Upper lobe of left lung (tissue), 6 donors: ENCODE data around the gene GRIK1. TPM values are rescaled to one million over a fixed set of nuclear protein-coding genes. Genes with fewer than 3 reads are reported as not detected.

ENCODE experiments used
- ATAC-seq, 2 donors: fragments of 200-7000 bp; cut with Tn5 transposase; one replicate each; pipeline ENCODE4 v1.9.1; 2022; ENCODE audit warnings: mild to moderate bottlenecking in 2 of 2, moderate library complexity in 2 of 2; ENCODE audit not compliant: low FRiP score in 2 of 2
- DNase-seq, 2 donors: peaks; one replicate each; pipeline ENCODE4 v3.0.0-alpha.2; 2019 to 2020
- H3K27ac ChIP-seq, 4 donors: fragments of 200-600 bp; sonication (generic); one replicate each; pipeline ENCODE4 v1.5.1; 2016 to 2019
- H3K27me3 ChIP-seq, 4 donors: fragments of 200-600 bp; sonication (generic); one replicate each; pipeline ENCODE4 v1.5.1; 2017 to 2019
- H3K36me3 ChIP-seq, 4 donors: fragments of 200-600 bp; sonication (generic); one replicate each; pipeline ENCODE4 v1.5.1; 2016 to 2019
- H3K4me1 ChIP-seq, 4 donors: fragments of 200-600 bp; sonication (generic); one replicate each; pipeline ENCODE4 v1.5.1; 2018 to 2019
- H3K4me3 ChIP-seq, 4 donors: fragments of 200-600 bp; sonication (generic); one replicate each; pipeline ENCODE4 v1.5.1; 2017 to 2019; ENCODE audit warnings: mild to moderate bottlenecking in 2 of 4, moderate library complexity in 1 of 4
- H3K9me3 ChIP-seq, 4 donors: fragments of 200-600 bp; sonication (generic); one replicate each; pipeline ENCODE4 v1.5.1; 2018 to 2019
- EP300 ChIP-seq, 4 donors: sonication (generic); formaldehyde crosslinking; IDR thresholded peaks; one replicate each; pipeline ENCODE4 v1.5.1; 2017; ENCODE audit warnings: antibody characterized with exemption in 4 of 4, control low read depth in 2 of 4
- POLR2A ChIP-seq, 4 donors: fragments of 450-650 bp; IDR thresholded peaks; one replicate each; pipeline ENCODE4 v1.5.1; 2016 to 2017; ENCODE audit warnings: antibody characterized with exemption in 4 of 4, mild to moderate bottlenecking in 2 of 4
- POLR2AphosphoS5 ChIP-seq, 2 donors: sonication (generic); formaldehyde crosslinking; IDR thresholded peaks; one replicate each; pipeline ENCODE4 v1.5.1; 2017; ENCODE audit warnings: antibody characterized with exemption in 2 of 2
- WGBS, 2 donors: methylation state at CpG; one replicate each; pipeline ENCODE4 v1.1.5; 2017 to 2018; 5-methylcytosine and 5-hydroxymethylcytosine counted together
- total RNA-seq, 6 donors: library from RNA; depleted of rRNA in 4 of 6; stranded (reverse); fragments of >200 nt in 4 of 6; gene quantifications; one replicate each; pipeline versions ENCODE4 v1.1.0 to v1.2.1, GENCODE V29; 2016 to 2021
- TF ChIP-seq, protein P1 (sequence below), 6 experiments: fragments of 450-650 bp in 4 of 6; fragments of 200-600 bp in 2 of 6; sonication (generic) in 2 of 6; IDR thresholded peaks; one replicate each; pipeline ENCODE4 v1.5.1; 2016 to 2019; ENCODE audit warnings: antibody characterized with exemption in 6 of 6
- donor health status: DM: no; HTN: no; CAD: no; lungs with moderate emphysema.
- donor health status: DM: no; HTN: yes; CAD: no; lungs with severe emphysema.

GRIK1 gene
- total RNA-seq, 6 donors from 2014 or later: 0.15 TPM; not detected in 5

DNA sequence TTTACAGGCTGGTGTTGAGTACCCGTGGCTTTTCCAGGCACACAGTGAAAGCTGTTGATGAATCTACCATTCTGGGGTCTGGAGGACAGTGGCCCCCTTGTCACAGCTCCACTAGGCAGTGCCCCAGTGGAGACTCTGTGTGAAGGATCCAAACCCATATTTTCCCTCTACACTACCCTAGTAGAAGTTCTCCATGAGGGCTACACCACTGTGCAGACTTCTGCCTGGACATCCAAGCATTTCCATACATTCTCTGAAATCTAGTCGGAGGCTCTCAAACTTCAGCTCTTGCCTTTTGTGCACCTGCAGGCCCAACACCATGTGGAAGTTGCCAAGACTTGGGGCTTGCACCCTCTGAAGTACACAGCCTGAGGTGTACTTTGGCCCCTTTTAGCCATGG is 413.3 kb downstream of the GRIK1 start:
- H3K9me3 ChIP-seq: peaks cover 0 to 18% (median 8%) of the 10 kb centered on the region in 4 donors
- H3K27me3 ChIP-seq: no peaks in the 10 kb centered on the region
- TF ChIP-seq EP300 (IDR thresholded peaks at IDR 0.05) (no peak), POLR2A (IDR thresholded peaks at IDR 0.05) (no peak), POLR2AphosphoS5 (IDR thresholded peaks at IDR 0.05) (no peak)
- TF ChIP-seq, protein P1, sequence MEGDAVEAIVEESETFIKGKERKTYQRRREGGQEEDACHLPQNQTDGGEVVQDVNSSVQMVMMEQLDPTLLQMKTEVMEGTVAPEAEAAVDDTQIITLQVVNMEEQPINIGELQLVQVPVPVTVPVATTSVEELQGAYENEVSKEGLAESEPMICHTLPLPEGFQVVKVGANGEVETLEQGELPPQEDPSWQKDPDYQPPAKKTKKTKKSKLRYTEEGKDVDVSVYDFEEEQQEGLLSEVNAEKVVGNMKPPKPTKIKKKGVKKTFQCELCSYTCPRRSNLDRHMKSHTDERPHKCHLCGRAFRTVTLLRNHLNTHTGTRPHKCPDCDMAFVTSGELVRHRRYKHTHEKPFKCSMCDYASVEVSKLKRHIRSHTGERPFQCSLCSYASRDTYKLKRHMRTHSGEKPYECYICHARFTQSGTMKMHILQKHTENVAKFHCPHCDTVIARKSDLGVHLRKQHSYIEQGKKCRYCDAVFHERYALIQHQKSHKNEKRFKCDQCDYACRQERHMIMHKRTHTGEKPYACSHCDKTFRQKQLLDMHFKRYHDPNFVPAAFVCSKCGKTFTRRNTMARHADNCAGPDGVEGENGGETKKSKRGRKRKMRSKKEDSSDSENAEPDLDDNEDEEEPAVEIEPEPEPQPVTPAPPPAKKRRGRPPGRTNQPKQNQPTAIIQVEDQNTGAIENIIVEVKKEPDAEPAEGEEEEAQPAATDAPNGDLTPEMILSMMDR (IDR thresholded peaks at IDR 0.05): no peak
- 95 to 100% methylated on average over 2 of the region's 2 CpGs for WGBS, 2 donors
- H3K4me1 ChIP-seq: no peaks in the 10 kb centered on the region
- no peak overlapping the region for H3K4me3 ChIP-seq
- no peak overlapping the region for H3K27ac ChIP-seq
- H3K36me3 ChIP-seq: no peaks in the 10 kb centered on the region
- DNase-seq: no peak
- ATAC-seq: no peak

DNA sequence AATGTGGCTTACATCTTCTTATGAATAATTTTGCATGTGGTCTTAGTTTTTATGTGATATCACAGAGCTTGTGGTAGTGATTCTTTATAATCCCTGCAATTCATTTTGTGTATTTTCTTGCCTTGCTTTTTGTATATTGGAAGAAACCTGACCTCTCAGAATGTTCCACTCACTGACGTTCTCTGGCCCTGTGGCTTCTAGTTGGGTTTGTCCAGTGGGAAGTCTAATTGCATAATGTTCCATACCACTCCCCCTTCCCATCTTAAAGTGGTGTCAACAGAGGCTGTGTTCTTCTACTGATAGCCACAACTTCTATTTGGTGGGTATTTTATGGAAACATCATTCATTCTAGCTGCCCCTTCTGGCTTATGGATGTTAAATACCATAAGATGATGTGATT is 415.7 kb downstream of the GRIK1 start:
- TF ChIP-seq, protein P1 (IDR thresholded peaks at IDR 0.05): no peak
- TF ChIP-seq POLR2A (IDR thresholded peaks at IDR 0.05): no peak

DNA sequence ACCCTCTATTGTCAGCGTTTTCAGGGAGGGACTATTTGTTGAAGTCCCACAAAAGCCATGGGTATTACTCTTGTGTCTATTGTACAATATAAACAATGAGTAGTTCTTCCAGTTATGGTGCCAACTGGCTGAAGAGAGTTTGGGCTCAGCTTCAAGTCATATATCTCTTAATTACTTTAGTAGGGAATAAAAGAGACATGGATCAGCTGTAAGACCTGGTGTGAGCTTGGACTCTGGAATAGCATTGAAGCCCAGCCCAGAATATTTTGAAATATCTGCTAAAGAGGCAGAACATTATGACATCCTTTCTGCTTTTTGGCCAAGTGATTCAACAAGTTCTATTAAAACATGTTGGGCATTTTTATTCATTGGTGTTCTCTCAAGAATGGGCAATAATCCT is 416.1 kb downstream of the GRIK1 start:
- no peaks in the 10 kb centered on the region for H3K36me3 ChIP-seq
- no peak for DNase-seq
- WGBS, 2 donors: 60 to 68% methylated on average over 1 of the region's 1 CpG

More for the DNA sequence above, 415.7 kb downstream of the GRIK1 start:
- H3K36me3 ChIP-seq: no peaks in the 10 kb centered on the region
- H3K27ac ChIP-seq: no peak overlapping the region
- WGBS, 2 donors: 69 to 85% methylated on average over 1 of the region's 1 CpG
- H3K27me3 ChIP-seq: no peaks in the 10 kb centered on the region
- ATAC-seq: peak in 1 of 2 donors; percentile 75
- H3K9me3 ChIP-seq: peaks cover 0 to 18% (median 8%) of the 10 kb centered on the region in 4 donors
- H3K4me3 ChIP-seq: no peak overlapping the region
- no peak for DNase-seq
- no peaks in the 10 kb centered on the region for H3K4me1 ChIP-seq

DNA sequence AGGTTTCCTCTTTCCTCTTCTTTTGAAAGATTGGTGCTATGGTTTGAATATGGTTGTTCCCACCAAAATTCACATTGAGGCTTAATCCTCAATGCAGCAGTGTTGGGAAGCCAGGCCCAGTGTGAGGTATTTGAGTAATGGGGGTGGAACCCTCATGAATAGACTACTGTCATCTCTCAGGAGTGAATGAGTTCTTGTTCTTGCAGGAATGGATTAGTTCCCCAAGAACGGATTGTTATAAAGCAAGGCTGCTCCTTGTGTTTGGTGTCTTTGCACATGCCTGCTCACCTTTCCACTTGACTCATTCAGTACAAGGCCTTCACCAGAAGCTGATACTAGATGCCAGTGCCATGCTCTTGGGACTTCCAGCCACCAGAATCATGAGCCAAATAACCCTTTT is 417.9 kb downstream of the GRIK1 start:
- Histone ChIP-seq H3K27ac (no peak overlapping the region), H3K36me3 (no peaks in the 10 kb centered on the region), H3K27me3 (no peaks in the 10 kb centered on the region), H3K4me1 (no peaks in the 10 kb centered on the region), H3K4me3 (no peak overlapping the region), H3K9me3 (peaks cover 0 to 15% (median 8%) of the 10 kb centered on the region in 4 donors)
- no peak for TF ChIP-seq POLR2A (IDR thresholded peaks at IDR 0.05)
- TF ChIP-seq, protein P1 (IDR thresholded peaks at IDR 0.05): no peak
- no peak for TF ChIP-seq POLR2AphosphoS5 (IDR thresholded peaks at IDR 0.05)
- TF ChIP-seq EP300 (IDR thresholded peaks at IDR 0.05): no peak
- no peak for ATAC-seq
- DNase-seq: no peak
- WGBS, 2 donors: 53 to 83% methylated on average over 1 of the region's 1 CpG

More for the DNA sequence above, 416.1 kb downstream of the GRIK1 start:
- TF ChIP-seq EP300 (IDR thresholded peaks at IDR 0.05) (no peak), POLR2A (IDR thresholded peaks at IDR 0.05) (no peak), POLR2AphosphoS5 (IDR thresholded peaks at IDR 0.05) (no peak)
- TF ChIP-seq, protein P1 (IDR thresholded peaks at IDR 0.05): no peak
- H3K4me1 ChIP-seq: no peaks in the 10 kb centered on the region
- peak in 1 of 2 donors; percentile 79 for ATAC-seq
- H3K4me3 ChIP-seq: no peak overlapping the region
- no peaks in the 10 kb centered on the region for H3K27me3 ChIP-seq
- H3K9me3 ChIP-seq: peaks cover 0 to 18% (median 8%) of the 10 kb centered on the region in 4 donors
- no peak overlapping the region for H3K27ac ChIP-seq

DNA sequence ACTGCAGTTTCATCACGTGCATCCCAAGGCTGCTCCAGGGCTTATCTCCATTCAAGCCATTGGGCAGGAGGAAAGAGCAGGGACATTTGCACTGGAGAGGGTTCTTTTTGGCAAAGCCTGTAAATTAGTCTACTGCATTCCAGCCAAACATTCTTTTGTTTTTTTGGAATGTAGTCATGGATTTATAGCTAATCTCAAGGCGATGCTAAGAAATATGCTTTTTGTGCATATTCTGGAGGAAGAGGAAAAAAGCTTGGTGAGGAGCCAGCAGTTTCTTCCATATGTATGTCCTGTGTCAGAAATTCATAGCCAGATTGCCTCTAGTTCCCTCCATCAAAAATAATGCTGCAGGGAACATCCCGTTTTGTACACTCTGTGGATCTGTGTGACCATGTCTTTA is 419.6 kb downstream of the GRIK1 start:
- Histone ChIP-seq H3K9me3 (no peaks in the 10 kb centered on the region), H3K27me3 (no peaks in the 10 kb centered on the region), H3K27ac (no peak overlapping the region), H3K4me3 (no peak overlapping the region), H3K36me3 (no peaks in the 10 kb centered on the region), H3K4me1 (no peaks in the 10 kb centered on the region)
- WGBS, 2 donors: 84 to 91% methylated on average over 3 of the region's 3 CpGs
- DNase-seq: no peak
- ATAC-seq: no peak
- TF ChIP-seq EP300 (IDR thresholded peaks at IDR 0.05) (no peak), POLR2A (IDR thresholded peaks at IDR 0.05) (no peak), POLR2AphosphoS5 (IDR thresholded peaks at IDR 0.05) (no peak)
- TF ChIP-seq, protein P1 (IDR thresholded peaks at IDR 0.05): no peak
